A549 (cell line): ENCODE results near the gene KDM4B. TPM values are rescaled to one million over a fixed set of nuclear protein-coding genes. Genes with fewer than 3 reads are reported as not detected.

Source experiments
- ATAC-seq, 2 experiments: fragments of 200-7000 bp in 1 of 2; fragments of >200 bp in 1 of 2; cut with Nextera tagmentation in 1 of 2; cut with Tn5 transposase in 1 of 2; 3 replicates each; pipeline versions ENCODE4 v1.8.0 to v1.9.1; 2018 to 2020; ENCODE audit warnings: mild to moderate bottlenecking in 1 of 2, moderate library complexity in 1 of 2
- CTCF ChIA-PET: fragments of 300-600 bp; sonication (Branson Sonifier 250); formaldehyde crosslinking; extraction: SDS; loops from one replicate; lab custom pipeline; 2021; ENCODE audit warnings: antibody characterized with exemption, inconsistent platforms; lab: Yijun Ruan, JAX
- POLR2A ChIA-PET: fragments of 350-600 bp; formaldehyde crosslinking; extraction: SDS; loops from one replicate; lab custom pipeline; 2021; ENCODE audit warnings: antibody characterized with exemption, inconsistent platforms; lab: Yijun Ruan, JAX
- DNase-seq, 2 experiments: peaks; one replicate each; pipeline versions ENCODE4 v3.0.0 to v3.0.0-alpha.2; 2011 to 2016; ENCODE audit warnings: low read depth in 1 of 2, low spot score in 1 of 2
- FAIRE-seq: peaks from 2 replicates; lab custom pipeline; 2011; peaks lifted over from hg19 to GRCh38; lab: Jason Lieb, UNC
- H3K27ac ChIP-seq, 2 experiments: fragments of >200 bp; sonication (Bioruptor Twin); formaldehyde crosslinking; 3 replicates each; pipeline ENCODE4 v1.5.1; 2016 to 2017
- H3K4me1 ChIP-seq: fragments of >200 bp; sonication (Bioruptor Twin); formaldehyde crosslinking; 3 replicates; pipeline ENCODE4 v1.6.1; 2016
- H3K4me2 ChIP-seq: fragments of >200 bp; sonication (Bioruptor Twin); formaldehyde crosslinking; 3 replicates; pipeline ENCODE4 v1.6.1; 2016
- H3K4me3 ChIP-seq: fragments of >200 bp; sonication (Bioruptor Twin); formaldehyde crosslinking; 3 replicates; pipeline ENCODE4 v1.5.1; 2016
- H3K9me3 ChIP-seq: fragments of >200 bp; sonication (Bioruptor Twin); formaldehyde crosslinking; 3 replicates; pipeline ENCODE4 v1.6.1; 2016
- CBX2 ChIP-seq: fragments of 200-600 bp; sonication (generic); IDR thresholded peaks from 2 replicates; pipeline ENCODE4 v1.6.1; 2016; ENCODE audit warnings: low read depth, mild to moderate bottlenecking, borderline replicate concordance
- CEBPB ChIP-seq, 2 experiments: fragments of >200 bp in 1 of 2; sonication (Bioruptor Twin) in 1 of 2; formaldehyde crosslinking in 1 of 2; IDR thresholded peaks; 2 replicates each; pipeline ENCODE4 v1.6.1; 2012 to 2016
- CHD2 ChIP-seq: fragments of 150-350 bp; IDR thresholded peaks from 2 replicates; pipeline ENCODE4 v1.6.1; 2014; ENCODE audit warnings: low read length; ENCODE audit not compliant: partially characterized antibody
- ESRRA ChIP-seq: fragments of 150-350 bp; IDR thresholded peaks from 2 replicates; pipeline ENCODE4 v1.6.1; 2014; ENCODE audit warnings: mild to moderate bottlenecking, low read length, borderline replicate concordance
- FOSL2 ChIP-seq, 2 experiments: fragments of 450-650 bp in 1 of 2; fragments of >200 bp in 1 of 2; sonication (Bioruptor Twin) in 1 of 2; formaldehyde crosslinking; IDR thresholded peaks; 2 replicates each; pipeline versions ENCODE4 v1.5.0 to v1.6.1; 2016 to 2020; ENCODE audit warnings: mild to moderate bottlenecking in 1 of 2, moderate library complexity in 1 of 2
- FOXS1 ChIP-seq: fragments of 250-450 bp; sonication (Bioruptor Pico); IDR thresholded peaks from 2 replicates; pipeline ENCODE4 v1.5.0; 2020; ENCODE audit warnings: mild to moderate bottlenecking, moderate library complexity
- GATA3 ChIP-seq: IDR thresholded peaks from 2 replicates; pipeline ENCODE4 v1.6.1; 2012; ENCODE audit warnings: borderline replicate concordance
- HDAC2 ChIP-seq: fragments of 200-600 bp; sonication (generic); IDR thresholded peaks from 2 replicates; pipeline ENCODE4 v1.6.1; 2016
- HOXB5 ChIP-seq: fragments of 250-450 bp; sonication (Bioruptor Pico); IDR thresholded peaks from 2 replicates; pipeline ENCODE4 v1.5.0; 2020; ENCODE audit warnings: mild to moderate bottlenecking, moderate library complexity
- KDM1A ChIP-seq: fragments of 200-600 bp; sonication (generic); IDR thresholded peaks from 2 replicates; pipeline ENCODE4 v1.6.1; 2016; ENCODE audit warnings: low read depth, mild to moderate bottlenecking
- MYC ChIP-seq: IDR thresholded peaks from 2 replicates; pipeline ENCODE4 v1.6.1; 2012; ENCODE audit warnings: mild to moderate bottlenecking, inconsistent platforms, low read length, improper control_type of control experiment, borderline replicate concordance
- POLR2AphosphoS2 ChIP-seq: conservative IDR thresholded peaks from 2 replicates; pipeline ENCODE4 v1.6.1; 2012; ENCODE audit warnings: low read length, improper control_type of control experiment, inconsistent platforms
- RARB ChIP-seq: fragments of 250-450 bp; sonication (Bioruptor Pico); IDR thresholded peaks from 2 replicates; pipeline ENCODE4 v1.8.0; 2021; ENCODE audit warnings: mild to moderate bottlenecking, moderate library complexity
- RFX5 ChIP-seq: fragments of 450-650 bp; IDR thresholded peaks from 2 replicates; pipeline ENCODE4 v1.7.1; 2014; ENCODE audit warnings: antibody characterized with exemption, mild to moderate bottlenecking, moderate library complexity
- RNF2 ChIP-seq: fragments of 200-600 bp; sonication (generic); IDR thresholded peaks from 2 replicates; pipeline ENCODE4 v1.6.1; 2016; ENCODE audit warnings: low read depth, mild to moderate bottlenecking, antibody characterized with exemption, moderate library complexity, borderline replicate concordance
- SREBF2 ChIP-seq: fragments of 450-650 bp; IDR thresholded peaks from 2 replicates; pipeline ENCODE4 v1.6.1; 2014; ENCODE audit warnings: mild to moderate bottlenecking, moderate library complexity
- ZC3H11A ChIP-seq: fragments of 450-650 bp; IDR thresholded peaks from 2 replicates; pipeline ENCODE4 v1.6.1; 2014; ENCODE audit warnings: antibody characterized with exemption, mild to moderate bottlenecking
- ZFP36 ChIP-seq: fragments of 450-650 bp; IDR thresholded peaks from 2 replicates; pipeline ENCODE4 v1.6.1; 2014; ENCODE audit warnings: borderline replicate concordance; ENCODE audit not compliant: partially characterized antibody
- ZSCAN20 ChIP-seq: fragments of 250-450 bp; sonication (Bioruptor Pico); IDR thresholded peaks from 2 replicates; pipeline ENCODE4 v1.8.0; 2022; ENCODE audit warnings: mild to moderate bottlenecking, moderate library complexity
- WGBS: methylation state at CpG from one replicate; pipeline ENCODE4 v1.1.6; 2017; ENCODE audit errors: missing lambda C conversion rate; 5-methylcytosine and 5-hydroxymethylcytosine counted together
- polyA plus RNA-seq, 4 experiments: library from polyadenylated mRNA; depleted of rRNA in 3 of 4; stranded (reverse); fragments of >200 nt; fragmentation: RNase III in 1 of 4; extraction: RNeasy Plus Mini Kit Qiagen cat#74134 plus additional on column Dnase treatment in 1 of 4; gene quantifications; 2 replicates in 3 of 4; 3 replicates in 1 of 4; pipeline ENCODE4 v1.2.3, GENCODE V29; 2011 to 2017
- TF ChIP-seq, protein P1 (sequence below): fragments of >200 bp; sonication (Bioruptor Twin); formaldehyde crosslinking; IDR thresholded peaks from 2 replicates; pipeline ENCODE4 v1.6.1; 2016
- TF ChIP-seq, protein P2 (sequence below): fragments of >200 bp; sonication (Bioruptor Twin); formaldehyde crosslinking; IDR thresholded peaks from 3 replicates; pipeline ENCODE4 v1.5.1; 2016
- TF ChIP-seq, protein P3 (sequence below): IDR thresholded peaks from 2 replicates; pipeline ENCODE4 v1.6.1; 2012; ENCODE audit warnings: low read depth, borderline replicate concordance
- TF ChIP-seq, protein P4 (sequence below): fragments of 250-450 bp; sonication (Bioruptor Pico); IDR thresholded peaks from 2 replicates; pipeline ENCODE4 v1.5.0; 2021; ENCODE audit warnings: mild to moderate bottlenecking, moderate library complexity, borderline replicate concordance
- TF ChIP-seq, protein P5 (sequence below): fragments of 150-350 bp; IDR thresholded peaks from 2 replicates; pipeline ENCODE4 v1.6.1; 2014; ENCODE audit warnings: low read depth, mild to moderate bottlenecking, low read length
- TF ChIP-seq, protein P6 (sequence below): IDR thresholded peaks from 2 replicates; pipeline ENCODE4 v1.6.1; 2012

The KDM4B gene
- polyA plus RNA-seq, 2 of the 4 experiments (the other 2 are of a cell fraction), result 3.0 to 4.6 TPM

DNA sequence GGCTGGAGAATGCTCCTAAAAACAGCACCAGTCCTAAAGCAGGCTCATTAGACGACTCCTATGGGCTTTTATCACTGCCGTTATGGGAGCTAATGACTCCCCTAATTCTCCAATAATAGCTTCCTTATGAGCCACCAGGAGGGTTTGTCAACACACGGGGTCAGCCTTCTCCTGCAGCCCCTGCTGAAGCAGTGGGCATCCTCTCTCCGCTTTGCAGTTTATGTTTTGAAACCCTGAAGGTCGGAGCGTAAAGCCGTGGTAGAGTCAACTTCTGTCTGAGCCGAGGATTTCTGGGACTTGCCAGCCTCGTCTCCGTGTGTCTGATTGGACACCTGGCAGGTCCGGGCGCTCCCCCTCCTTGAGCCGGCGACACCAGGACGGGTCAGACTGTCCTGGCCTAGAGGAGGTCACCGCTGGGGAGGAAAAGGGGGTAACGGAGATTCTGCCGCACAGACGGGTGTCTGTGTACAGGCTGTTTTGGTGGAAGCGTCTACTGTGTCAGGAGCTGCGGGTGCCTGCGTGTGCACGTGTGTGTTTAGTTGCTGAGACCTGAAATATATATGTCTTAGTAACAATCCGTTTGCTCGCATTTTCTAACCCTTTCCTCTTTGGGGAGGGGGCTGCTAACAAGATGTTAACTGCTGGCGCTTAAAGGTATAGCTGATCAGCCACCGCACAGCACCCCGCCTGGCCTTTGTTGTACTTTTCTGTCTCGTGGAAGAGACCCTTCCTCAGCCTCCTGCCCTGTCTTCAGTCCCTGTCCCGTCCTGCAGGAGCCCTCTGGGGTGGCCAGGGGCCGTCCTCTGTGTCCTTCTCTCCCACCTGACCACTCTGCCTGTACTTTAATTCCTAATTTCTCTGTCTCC lies 1.9 kb downstream of the KDM4B start:
- Histone ChIP-seq H3K4me3 (peak overlapping the region; percentile 99), H3K4me2 (peak overlapping the region; percentile 100), H3K4me1 (peaks cover 36% of the 10 kb centered on the region), H3K9me3 (no peaks in the 10 kb centered on the region), H3K27ac (peak overlapping the region; percentile 85 to 95; a peak in 5 of 6 replicates)
- CTCF ChIA-PET, result interaction anchor here (0.6 to 2.5 kb wide), 7 partner anchors 31 to 333 kb away, joined by 3 to 8 read pairs (median 4); no protein-coding TSS in a partner anchor
- DNase-seq (no peak), FAIRE-seq (no peak), ATAC-seq (0 out of 6 replicates have a peak, but pooled peaks of 1 of the 2 experiments have one; percentile 0)
- no peak for TF ChIP-seq RFX5
- WGBS, result 21% methylated on average over 22 of the region's 31 CpGs
- POLR2A ChIA-PET, result interaction anchor here (1.0 to 1.2 kb wide), 2 partner anchors 11 to 59 kb away, joined by 3 to 4 read pairs; no protein-coding TSS in a partner anchor

DNA sequence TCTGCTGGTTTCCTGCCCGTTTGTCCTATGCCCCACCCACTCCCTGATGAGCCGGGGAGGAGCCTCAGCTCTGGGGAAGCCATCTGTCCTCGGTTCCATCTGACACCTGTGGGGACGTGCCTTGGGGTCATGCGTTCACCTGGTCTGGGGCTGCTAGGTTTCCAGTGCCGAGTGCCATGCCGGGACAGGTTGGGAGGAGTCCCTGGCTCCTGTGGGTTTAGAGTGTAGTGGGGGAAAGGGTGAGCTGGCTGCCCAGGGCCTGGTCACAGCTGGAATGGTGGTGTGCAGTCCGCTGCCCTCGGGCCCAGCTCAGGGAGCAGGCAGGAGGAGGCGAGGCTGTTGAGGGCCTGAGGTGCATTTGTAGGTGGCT lies 2.5 kb downstream of the KDM4B start:
- no peak for DNase-seq
- Histone ChIP-seq H3K27ac (peak overlapping the region; percentile 30 to 95; a peak in 4 of 6 replicates), H3K9me3 (no peaks in the 10 kb centered on the region), H3K4me2 (peak overlapping the region; percentile 100), H3K4me1 (peaks cover 43% of the 10 kb centered on the region), H3K4me3 (no peak overlapping the region; the same call in 2 of the 3 replicates)
- ChIA-PET CTCF (interaction anchor here (0.6 to 2.5 kb wide), 5 partner anchors 44 to 175 kb away, joined by 3 to 8 read pairs (median 4); no protein-coding TSS in a partner anchor), POLR2A (no interaction called here)
- 50% methylated on average over 3 of the region's 10 CpGs for WGBS
- no peak for FAIRE-seq
- TF ChIP-seq GATA3 (no peak), POLR2AphosphoS2 (no peak), RFX5 (no peak), HDAC2 (no peak), CBX2 (no peak), FOXS1 (no peak)
- TF ChIP-seq, protein P1, sequence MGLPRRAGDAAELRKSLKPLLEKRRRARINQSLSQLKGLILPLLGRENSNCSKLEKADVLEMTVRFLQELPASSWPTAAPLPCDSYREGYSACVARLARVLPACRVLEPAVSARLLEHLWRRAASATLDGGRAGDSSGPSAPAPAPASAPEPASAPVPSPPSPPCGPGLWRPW, result no peak
- TF ChIP-seq, protein P2, sequence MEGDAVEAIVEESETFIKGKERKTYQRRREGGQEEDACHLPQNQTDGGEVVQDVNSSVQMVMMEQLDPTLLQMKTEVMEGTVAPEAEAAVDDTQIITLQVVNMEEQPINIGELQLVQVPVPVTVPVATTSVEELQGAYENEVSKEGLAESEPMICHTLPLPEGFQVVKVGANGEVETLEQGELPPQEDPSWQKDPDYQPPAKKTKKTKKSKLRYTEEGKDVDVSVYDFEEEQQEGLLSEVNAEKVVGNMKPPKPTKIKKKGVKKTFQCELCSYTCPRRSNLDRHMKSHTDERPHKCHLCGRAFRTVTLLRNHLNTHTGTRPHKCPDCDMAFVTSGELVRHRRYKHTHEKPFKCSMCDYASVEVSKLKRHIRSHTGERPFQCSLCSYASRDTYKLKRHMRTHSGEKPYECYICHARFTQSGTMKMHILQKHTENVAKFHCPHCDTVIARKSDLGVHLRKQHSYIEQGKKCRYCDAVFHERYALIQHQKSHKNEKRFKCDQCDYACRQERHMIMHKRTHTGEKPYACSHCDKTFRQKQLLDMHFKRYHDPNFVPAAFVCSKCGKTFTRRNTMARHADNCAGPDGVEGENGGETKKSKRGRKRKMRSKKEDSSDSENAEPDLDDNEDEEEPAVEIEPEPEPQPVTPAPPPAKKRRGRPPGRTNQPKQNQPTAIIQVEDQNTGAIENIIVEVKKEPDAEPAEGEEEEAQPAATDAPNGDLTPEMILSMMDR, result no peak
- ATAC-seq, result no peak

DNA sequence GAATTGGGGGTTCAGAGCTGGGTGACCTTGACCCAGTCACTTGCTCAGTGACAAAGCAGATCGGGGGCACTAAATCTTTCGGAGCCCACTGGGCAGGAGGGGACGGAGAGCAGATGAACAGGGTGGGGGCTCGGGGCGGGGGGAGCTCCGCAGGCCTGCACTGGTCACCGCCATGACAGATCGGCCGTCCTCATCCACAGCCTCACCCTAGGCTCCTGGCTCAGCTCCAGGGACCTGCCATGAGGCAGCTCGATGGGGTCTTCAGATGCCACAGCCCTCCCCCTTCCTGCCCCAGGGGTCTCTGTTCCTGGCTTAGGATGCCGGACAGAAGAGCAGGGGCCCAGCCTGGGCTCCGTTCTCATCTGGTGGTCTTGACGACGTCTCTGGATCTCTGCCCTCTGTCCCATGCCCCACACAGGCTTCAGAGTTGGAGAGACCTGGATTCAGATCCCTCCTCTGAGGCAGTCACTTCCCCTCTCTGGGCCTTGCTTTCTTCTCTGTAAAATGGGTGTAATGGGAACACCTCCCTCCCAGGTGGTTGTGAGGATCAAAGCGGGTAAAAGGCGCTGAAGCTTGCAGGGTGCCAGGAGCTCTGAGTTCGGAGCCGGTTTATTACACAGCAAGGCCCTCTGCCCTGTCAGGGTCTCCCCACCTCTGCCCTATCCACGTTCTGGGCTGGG lies 3.0 kb downstream of the KDM4B start:
- DNase-seq, result no peak
- CTCF ChIA-PET, result interaction anchor here (0.8 to 2.5 kb wide), 8 partner anchors 14 to 175 kb away, joined by 3 to 10 read pairs (median 4); no protein-coding TSS in a partner anchor
- 94% methylated on average over 9 of the region's 19 CpGs for WGBS
- H3K4me3 ChIP-seq, result no peak overlapping the region
- no peak for FAIRE-seq
- ATAC-seq, result no peak
- peak overlapping the region; percentile 70 to 95 for H3K27ac ChIP-seq
- H3K9me3 ChIP-seq, result no peaks in the 10 kb centered on the region
- H3K4me2 ChIP-seq, result peak overlapping the region; percentile 100
- POLR2A ChIA-PET, result no interaction called here
- peaks cover 48% of the 10 kb centered on the region for H3K4me1 ChIP-seq
- TF ChIP-seq ZSCAN20 (CRISPR knock-in tag) (no peak), CEBPB (IDR thresholded peaks at IDR 0.05) (no peak), RNF2 (no peak), RARB (CRISPR knock-in tag) (no peak), KDM1A (no peak), ZFP36 (no peak), HOXB5 (CRISPR knock-in tag) (no peak), ESRRA (no peak), MYC (no peak), CHD2 (no peak), ZC3H11A (no peak), SREBF2 (no peak), FOSL2 (IDR thresholded peaks at IDR 0.05) (no peak), FOSL2 (CRISPR knock-in tag; IDR thresholded peaks at IDR 0.05) (no peak)
- TF ChIP-seq, protein P3, sequence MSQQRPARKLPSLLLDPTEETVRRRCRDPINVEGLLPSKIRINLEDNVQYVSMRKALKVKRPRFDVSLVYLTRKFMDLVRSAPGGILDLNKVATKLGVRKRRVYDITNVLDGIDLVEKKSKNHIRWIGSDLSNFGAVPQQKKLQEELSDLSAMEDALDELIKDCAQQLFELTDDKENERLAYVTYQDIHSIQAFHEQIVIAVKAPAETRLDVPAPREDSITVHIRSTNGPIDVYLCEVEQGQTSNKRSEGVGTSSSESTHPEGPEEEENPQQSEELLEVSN, result no peak
- TF ChIP-seq, protein P4, sequence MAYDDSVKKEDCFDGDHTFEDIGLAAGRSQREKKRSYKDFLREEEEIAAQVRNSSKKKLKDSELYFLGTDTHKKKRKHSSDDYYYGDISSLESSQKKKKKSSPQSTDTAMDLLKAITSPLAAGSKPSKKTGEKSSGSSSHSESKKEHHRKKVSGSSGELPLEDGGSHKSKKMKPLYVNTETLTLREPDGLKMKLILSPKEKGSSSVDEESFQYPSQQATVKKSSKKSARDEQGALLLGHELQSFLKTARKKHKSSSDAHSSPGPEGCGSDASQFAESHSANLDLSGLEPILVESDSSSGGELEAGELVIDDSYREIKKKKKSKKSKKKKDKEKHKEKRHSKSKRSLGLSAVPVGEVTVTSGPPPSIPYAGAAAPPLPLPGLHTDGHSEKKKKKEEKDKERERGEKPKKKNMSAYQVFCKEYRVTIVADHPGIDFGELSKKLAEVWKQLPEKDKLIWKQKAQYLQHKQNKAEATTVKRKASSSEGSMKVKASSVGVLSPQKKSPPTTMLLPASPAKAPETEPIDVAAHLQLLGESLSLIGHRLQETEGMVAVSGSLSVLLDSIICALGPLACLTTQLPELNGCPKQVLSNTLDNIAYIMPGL (CRISPR knock-in tag), result no peak
- TF ChIP-seq, protein P5, sequence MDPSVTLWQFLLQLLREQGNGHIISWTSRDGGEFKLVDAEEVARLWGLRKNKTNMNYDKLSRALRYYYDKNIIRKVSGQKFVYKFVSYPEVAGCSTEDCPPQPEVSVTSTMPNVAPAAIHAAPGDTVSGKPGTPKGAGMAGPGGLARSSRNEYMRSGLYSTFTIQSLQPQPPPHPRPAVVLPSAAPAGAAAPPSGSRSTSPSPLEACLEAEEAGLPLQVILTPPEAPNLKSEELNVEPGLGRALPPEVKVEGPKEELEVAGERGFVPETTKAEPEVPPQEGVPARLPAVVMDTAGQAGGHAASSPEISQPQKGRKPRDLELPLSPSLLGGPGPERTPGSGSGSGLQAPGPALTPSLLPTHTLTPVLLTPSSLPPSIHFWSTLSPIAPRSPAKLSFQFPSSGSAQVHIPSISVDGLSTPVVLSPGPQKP, result no peak
- TF ChIP-seq, protein P6, sequence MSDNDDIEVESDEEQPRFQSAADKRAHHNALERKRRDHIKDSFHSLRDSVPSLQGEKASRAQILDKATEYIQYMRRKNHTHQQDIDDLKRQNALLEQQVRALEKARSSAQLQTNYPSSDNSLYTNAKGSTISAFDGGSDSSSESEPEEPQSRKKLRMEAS, result no peak
